ENCODE data around the gene ATRNL1. TPM values are rescaled to one million over a fixed set of nuclear protein-coding genes. Genes with fewer than 3 reads are reported as not detected.
"Not testable (repeated sequence)": the region's sequence is repeated elsewhere in the genome, so short reads cannot be mapped to it uniquely, and the experiment has no call there.

ATRNL1 gene
- total RNA-seq, 2 donors from 2014 or later, result 0.38 to 1.9 TPM

GRCh38 chr10:115171392-115171960 lies 78.3 kb downstream of the ATRNL1 start:
- intact Hi-C loops (cut with DNase I), result no loop called here
- no peak for ATAC-seq
- DNase-seq, result no peak

GRCh38 chr10:115173915-115174443 lies 80.8 kb downstream of the ATRNL1 start:
- ATAC-seq (no peak), DNase-seq (no peak)
- intact Hi-C loops (cut with DNase I), result no loop called here

GRCh38 chr10:115207276-115207675 lies 114.1 kb downstream of the ATRNL1 start:
- ATAC-seq; intact Hi-C loops (cut with DNase I); DNase-seq: not testable (repeated sequence)

- intact Hi-C loops (cut with DNase I), result no loop called here
These were observed 116.0 kb downstream of the ATRNL1 start for GRCh38 chr10:115209133-115209532.

GRCh38 chr10:115214829-115215228 lies 121.7 kb downstream of the ATRNL1 start:
- ATAC-seq, result no peak
- intact Hi-C loops (cut with DNase I), result no loop called here
- no peak for DNase-seq

More at GRCh38 chr10:115209133-115209532, 116.0 kb downstream of the ATRNL1 start:
- no peak for ATAC-seq
- DNase-seq, result no peak

- DNase-seq (no peak), ATAC-seq (no peak)
- intact Hi-C loops (cut with DNase I), result no loop called here
These were observed 126.0 kb downstream of the ATRNL1 start for GRCh38 chr10:115219203-115219602.

GRCh38 chr10:115222039-115222438 lies 128.9 kb downstream of the ATRNL1 start:
- ATAC-seq (no peak), DNase-seq (no peak)
- intact Hi-C loops (cut with DNase I), result no loop called here

DNA sequence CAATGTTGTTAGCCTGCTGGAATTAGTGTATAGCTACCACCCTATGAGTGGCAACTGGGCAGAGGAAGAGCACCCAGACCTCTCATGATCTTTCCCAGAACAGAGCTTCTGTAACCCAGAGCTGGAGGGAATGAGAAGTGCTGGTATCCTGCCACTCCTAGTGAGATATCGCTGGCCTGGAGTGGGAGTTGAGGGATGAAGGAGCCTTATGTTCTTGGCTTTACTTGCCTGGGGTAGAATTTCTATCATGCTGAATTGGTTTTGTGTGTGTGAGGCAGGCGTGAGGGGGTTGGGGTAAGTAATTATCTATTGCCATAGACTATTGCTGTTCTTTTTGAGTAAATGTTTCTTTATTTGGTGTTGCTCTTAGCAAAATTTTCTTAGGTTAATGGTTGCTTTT lies 146.6 kb downstream of the ATRNL1 start:
- intact Hi-C loops (cut with DNase I), result no loop called here
- ATAC-seq, result no peak
- no peak for DNase-seq

DNA sequence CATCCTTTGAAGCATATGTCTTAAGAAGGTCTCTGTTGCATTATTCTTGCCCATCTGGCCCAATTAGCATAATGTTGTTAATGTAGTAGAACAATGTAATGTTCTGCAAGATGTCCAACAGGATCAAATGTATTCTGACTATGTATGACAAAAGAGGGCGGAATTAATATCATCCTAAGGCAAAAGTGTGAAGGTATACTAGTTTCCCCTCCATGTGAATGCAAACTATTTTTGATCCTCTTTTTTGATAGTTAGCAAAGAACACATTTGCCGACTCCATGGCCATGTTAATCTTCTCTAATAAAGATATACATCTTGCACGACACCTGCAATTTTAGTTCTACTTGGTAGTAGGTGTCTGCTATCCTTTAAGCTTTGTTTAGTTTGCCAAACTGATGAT lies 157.6 kb downstream of the ATRNL1 start:
- ATAC-seq (no peak), DNase-seq (no peak)
- intact Hi-C loops (cut with DNase I), result no loop called here

- intact Hi-C loops (cut with DNase I); ATAC-seq; DNase-seq: not testable (repeated sequence)
These were observed 160.6 kb downstream of the ATRNL1 start for GRCh38 chr10:115253765-115254164.

GRCh38 chr10:115272482-115272881 lies 179.3 kb downstream of the ATRNL1 start:
- intact Hi-C loops (cut with DNase I), result no loop called here
- DNase-seq (no peak), ATAC-seq (no peak)

- intact Hi-C loops (cut with DNase I), result no loop called here
- no peak for DNase-seq
- ATAC-seq, result no peak
These were observed 185.1 kb downstream of the ATRNL1 start for GRCh38 chr10:115278294-115278693.

DNA sequence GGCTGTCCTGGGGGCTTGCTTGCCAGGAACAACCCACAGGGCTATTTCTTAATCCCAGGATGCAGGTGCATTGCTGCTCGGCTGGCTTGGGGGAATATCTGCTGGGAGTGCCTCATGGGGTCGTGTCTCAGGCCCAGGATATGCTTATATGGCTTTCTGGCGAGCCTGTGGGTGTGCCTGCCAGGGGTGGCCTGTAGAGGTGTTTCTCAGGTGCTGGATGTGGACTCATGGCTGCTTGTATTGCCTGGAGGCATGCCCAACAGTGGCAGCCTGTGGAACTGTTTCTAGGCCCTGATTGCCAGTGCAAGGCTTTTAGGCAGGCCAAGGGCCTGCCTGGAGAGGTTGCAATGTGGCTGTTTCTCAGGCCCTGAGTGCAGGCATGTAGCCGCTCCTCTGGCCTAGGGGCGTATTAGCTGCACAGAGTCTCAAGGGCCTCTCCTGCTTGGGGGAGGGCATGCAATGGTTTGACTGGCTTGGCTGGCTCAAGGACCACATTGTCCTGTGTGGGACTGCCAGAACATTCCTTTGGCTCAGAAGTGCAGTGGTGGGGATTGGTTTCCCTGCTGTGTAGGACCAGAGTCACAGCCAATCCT lies 202.1 kb downstream of the ATRNL1 start:
- no peak for DNase-seq
- intact Hi-C loops (cut with DNase I), result no loop called here

DNA sequence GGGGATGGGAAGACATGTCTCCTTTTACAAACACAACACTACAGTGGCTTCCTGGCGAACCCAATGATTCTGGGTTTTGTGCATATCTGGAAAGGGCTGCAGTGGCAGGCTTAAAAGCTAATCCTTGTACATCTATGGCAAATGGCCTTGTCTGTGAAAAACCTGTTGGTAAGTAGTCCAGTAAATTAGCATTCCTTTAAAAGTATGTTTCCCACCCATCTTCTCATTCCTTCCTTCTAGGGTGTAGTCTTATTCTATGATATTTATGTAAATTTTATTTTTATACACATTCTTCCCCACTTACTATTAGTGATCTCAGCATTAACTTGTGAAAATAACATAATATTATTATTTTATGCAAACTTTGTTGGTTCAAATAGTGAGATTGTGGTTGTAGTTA lies 206.9 kb downstream of the ATRNL1 start:
- DNase-seq, result no peak
- ATAC-seq, result no peak
- intact Hi-C loops (cut with DNase I), result no loop called here

More for the DNA sequence above, 202.1 kb downstream of the ATRNL1 start:
- no peak for ATAC-seq

- DNase-seq; ATAC-seq; intact Hi-C loops (cut with DNase I): not testable (repeated sequence)
These were observed 226.5 kb downstream of the ATRNL1 start for GRCh38 chr10:115319669-115320068.

DNA sequence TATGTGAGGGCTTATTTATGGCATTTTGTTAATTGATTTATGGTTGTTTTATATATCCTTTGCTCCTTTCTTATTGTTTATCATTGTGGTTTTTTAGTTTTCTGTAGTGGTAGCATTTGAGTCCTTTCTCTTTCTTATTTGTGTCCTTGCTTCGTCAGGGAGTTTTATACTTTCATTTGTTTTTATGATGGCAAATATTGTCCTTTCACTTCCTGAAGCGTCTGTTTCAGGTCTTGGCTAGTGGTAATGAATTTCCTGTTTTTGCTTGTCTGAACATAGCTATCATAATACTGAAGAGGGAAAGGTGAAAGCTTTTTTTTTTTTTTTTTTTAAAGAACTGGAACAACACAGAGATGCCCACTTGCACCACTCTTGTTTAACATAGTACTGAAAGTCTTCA lies 228.2 kb downstream of the ATRNL1 start:
- intact Hi-C loops (cut with DNase I), result no loop called here
- ATAC-seq (no peak), DNase-seq (no peak)

- ATAC-seq (no peak), DNase-seq (no peak)
- intact Hi-C loops (cut with DNase I), result no loop called here
These were observed 235.2 kb downstream of the ATRNL1 start for GRCh38 chr10:115328331-115328730.

- ATAC-seq (no peak), DNase-seq (no peak)
- intact Hi-C loops (cut with DNase I), result no loop called here
These were observed 242.2 kb downstream of the ATRNL1 start for GRCh38 chr10:115335366-115335765.

- ATAC-seq (peak; percentile 38 to 58), DNase-seq (no peak)
- intact Hi-C loops (cut with DNase I), result loop anchor here in 1 of 2 donors (5.0 kb wide), 1 partner anchor 1032 kb away; no protein-coding TSS in a partner anchor
These were observed 262.1 kb downstream of the ATRNL1 start for GRCh38 chr10:115355162-115355760.

GRCh38 chr10:115367920-115368319 lies 274.8 kb downstream of the ATRNL1 start:
- ATAC-seq; intact Hi-C loops (cut with DNase I); DNase-seq: not testable (repeated sequence)

All from left cardiac atrium (tissue), 4 donors.